Natural killer cell (primary cell): ENCODE data around the gene OR11H6. TPM values are rescaled to one million over a fixed set of nuclear protein-coding genes. Genes with fewer than 3 reads are reported as not detected.
A peak's percentile ranks its signal among the peaks of the same experiment; 100 is the strongest.

Source experiments
- ATAC-seq, 3 donors: fragments of 150-1000 bp in 2 of 3; fragments of 200-7000 bp in 1 of 3; cut with Tn5 transposase; 1 replicate in 1 of 3; 2 replicates in 2 of 3; pipeline ENCODE4 v1.10.0; 2021; ENCODE audit warnings: mild to moderate bottlenecking in 2 of 3, moderate library complexity in 2 of 3
- DNase-seq, 2 donors: peaks; one replicate each; pipeline versions ENCODE4 v3.0.0 to v3.0.0-alpha.2; 2013 to 2021; ENCODE audit warnings: mixed read lengths in 1 of 2
- H3K27ac ChIP-seq: one replicate; pipeline ENCODE4 v1.5.1; 2013; ENCODE audit warnings: mild to moderate bottlenecking, low read length
- H3K27me3 ChIP-seq: one replicate; pipeline ENCODE4 v1.6.1; 2013; ENCODE audit warnings: low read length; ENCODE audit not compliant: control insufficient read depth, insufficient read depth
- H3K36me3 ChIP-seq: one replicate; pipeline ENCODE4 v1.6.1; 2013; ENCODE audit warnings: low read length; ENCODE audit not compliant: control insufficient read depth, insufficient read depth
- H3K4me1 ChIP-seq: one replicate; pipeline ENCODE4 v1.6.1; 2013; ENCODE audit warnings: low read length; ENCODE audit not compliant: control insufficient read depth, insufficient read depth
- H3K4me3 ChIP-seq: one replicate; pipeline ENCODE4 v1.5.1; 2013; ENCODE audit warnings: low read length
- H3K9me3 ChIP-seq: one replicate; pipeline ENCODE4 v1.6.1; 2013; ENCODE audit warnings: low read length; ENCODE audit not compliant: control insufficient read depth, insufficient read depth
- H3K27ac Mint-ChIP-seq, 2 donors: one replicate each; pipeline ENCODE4 v1.8.0; 2022; ENCODE audit warnings: mild to moderate bottlenecking in 2 of 2, mixed read lengths in 2 of 2, moderate library complexity in 1 of 2
- H3K27me3 Mint-ChIP-seq, 2 donors: one replicate each; pipeline ENCODE4 v1.8.0; 2022; ENCODE audit warnings: low read depth in 2 of 2, mixed read lengths in 2 of 2
- H3K36me3 Mint-ChIP-seq: one replicate; pipeline ENCODE4 v1.8.0; 2022; ENCODE audit warnings: mixed read lengths
- H3K4me1 Mint-ChIP-seq, 2 donors: one replicate each; pipeline ENCODE4 v1.8.0; 2022; ENCODE audit warnings: mixed read lengths in 2 of 2
- H3K4me3 Mint-ChIP-seq: one replicate; pipeline ENCODE4 v1.8.0; 2022; ENCODE audit warnings: mild to moderate bottlenecking, moderate library complexity, mixed read lengths
- H3K9me3 Mint-ChIP-seq, 2 donors: one replicate each; pipeline ENCODE4 v1.8.0; 2022; ENCODE audit warnings: mixed read lengths in 2 of 2
- CTCF ChIP-seq: fragments of 200-600 bp; IDR thresholded peaks from one replicate; pipeline ENCODE4 v1.8.0; 2022; ENCODE audit warnings: antibody characterized with exemption
- WGBS: methylation state at CpG from one replicate; pipeline ENCODE4 v1.1.7; 2013; ENCODE audit warnings: missing lambda C conversion rate; ENCODE audit not compliant: insufficient coverage; 5-methylcytosine and 5-hydroxymethylcytosine counted together
- intact Hi-C: fragments of 100-400 bp; cut with micrococcal nuclease; formaldehyde crosslinking; loops from one replicate; pipeline ENCODE4 v1.14.2; 2022
- total RNA-seq, 4 donors: library from RNA; stranded (reverse); fragments of 120-200 nt in 1 of 4; gene quantifications; one replicate each; pipeline versions ENCODE4 v1.2.3 to v1.2.4, GENCODE V29; 2013 to 2022

Gene OR11H6
- total RNA-seq, 3 donors from 2014 or later (not counting 1 experiment from before 2014, with no cell fraction given), result not detected

GRCh38 chr14:20195911-20196310, 27.6 kb upstream of the OR11H6 start:
- peaks cover 0 to 3% of the 10 kb centered on the region in 2 donors for H3K27me3 Mint-ChIP-seq
- intact Hi-C loops, result no loop called here
- H3K4me1 Mint-ChIP-seq, result no peaks in the 10 kb centered on the region
- WGBS, result 65% methylated on average over 2 of the region's 2 CpGs
- Histone ChIP-seq H3K4me1 (no peaks in the 10 kb centered on the region), H3K36me3 (no peaks in the 10 kb centered on the region), H3K4me3 (no peak overlapping the region), H3K27ac (no peak overlapping the region), H3K27me3 (no peaks in the 10 kb centered on the region), H3K9me3 (no peaks in the 10 kb centered on the region)
- DNase-seq, result peak in 1 of 2 donors; percentile 10
- ATAC-seq, result no peak
- H3K9me3 Mint-ChIP-seq, result no peaks in the 10 kb centered on the region
- H3K27ac Mint-ChIP-seq, result no peak overlapping the region
- TF ChIP-seq CTCF, result no peak
- H3K36me3 Mint-ChIP-seq, result no peaks in the 10 kb centered on the region
- no peak overlapping the region for H3K4me3 Mint-ChIP-seq

GRCh38 chr14:20197459-20197858, 26.1 kb upstream of the OR11H6 start:
- TF ChIP-seq CTCF, result no peak
- Mint-ChIP-seq H3K4me1 (no peaks in the 10 kb centered on the region), H3K9me3 (no peaks in the 10 kb centered on the region), H3K36me3 (no peaks in the 10 kb centered on the region), H3K27ac (no peak overlapping the region), H3K4me3 (no peak overlapping the region), H3K27me3 (peaks cover 0 to 3% of the 10 kb centered on the region in 2 donors)
- ATAC-seq (no peak), DNase-seq (no peak)
- intact Hi-C loops, result no loop called here
- Histone ChIP-seq H3K27me3 (no peaks in the 10 kb centered on the region), H3K4me3 (no peak overlapping the region), H3K36me3 (no peaks in the 10 kb centered on the region), H3K27ac (no peak overlapping the region), H3K9me3 (no peaks in the 10 kb centered on the region), H3K4me1 (no peaks in the 10 kb centered on the region)
- whole genome bisulfite sequencing, result 85% methylated on average over 5 of the region's 6 CpGs

DNA sequence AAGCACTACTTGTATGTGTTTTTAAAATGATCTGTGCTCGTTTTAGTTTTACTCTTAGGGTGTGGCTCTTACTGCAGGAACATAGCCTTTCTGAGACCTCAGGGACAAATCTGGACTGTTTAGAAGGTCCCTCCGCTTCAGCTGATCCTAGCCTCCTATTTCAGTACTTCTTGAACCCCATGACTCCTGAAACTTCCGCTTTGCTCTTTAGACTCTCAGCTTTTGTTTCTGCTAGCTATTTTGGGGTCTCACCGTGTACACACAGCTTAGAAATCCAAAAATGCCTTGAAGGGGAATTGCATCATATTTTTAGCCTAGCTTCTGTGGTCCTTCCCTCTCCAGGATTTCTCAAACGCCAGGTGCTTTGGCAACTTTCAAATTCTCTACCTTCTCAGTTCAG, 24.5 kb upstream of the OR11H6 start:
- intact Hi-C loops, result no loop called here
- Mint-ChIP-seq H3K4me3 (no peak overlapping the region), H3K36me3 (no peaks in the 10 kb centered on the region), H3K27me3 (peaks cover 0 to 3% of the 10 kb centered on the region in 2 donors), H3K9me3 (no peaks in the 10 kb centered on the region), H3K4me1 (no peaks in the 10 kb centered on the region), H3K27ac (no peak overlapping the region)
- no peak overlapping the region for H3K27ac ChIP-seq
- no peak overlapping the region for H3K4me3 ChIP-seq
- no peaks in the 10 kb centered on the region for H3K36me3 ChIP-seq
- H3K27me3 ChIP-seq, result no peaks in the 10 kb centered on the region
- ATAC-seq (no peak), DNase-seq (no peak)
- TF ChIP-seq CTCF, result no peak
- H3K9me3 ChIP-seq, result no peaks in the 10 kb centered on the region
- WGBS, result 75% methylated on average over 5 of the region's 5 CpGs
- no peaks in the 10 kb centered on the region for H3K4me1 ChIP-seq

DNA sequence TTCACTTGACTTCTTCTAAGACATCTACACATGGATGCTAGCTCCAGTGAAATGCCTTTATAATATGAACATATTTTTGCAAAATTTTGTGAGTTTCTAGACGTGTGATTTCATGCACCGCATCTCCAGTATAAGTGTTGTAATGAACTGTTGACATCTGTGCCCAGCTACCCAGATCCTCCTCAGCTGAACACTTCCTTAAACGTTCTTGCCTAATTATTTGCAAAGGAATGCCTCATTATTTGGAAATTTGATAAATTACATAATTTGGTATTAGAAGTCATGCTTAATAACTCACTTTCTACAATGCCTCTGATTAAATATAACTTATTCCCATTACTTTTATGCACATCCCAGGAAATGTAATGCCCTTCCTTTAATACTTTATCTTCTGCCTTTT, 18.8 kb upstream of the OR11H6 start:
- H3K36me3 Mint-ChIP-seq, result no peaks in the 10 kb centered on the region
- no peak overlapping the region for H3K4me3 Mint-ChIP-seq
- Histone ChIP-seq H3K9me3 (no peaks in the 10 kb centered on the region), H3K4me1 (no peaks in the 10 kb centered on the region), H3K36me3 (no peaks in the 10 kb centered on the region), H3K4me3 (no peak overlapping the region), H3K27me3 (no peaks in the 10 kb centered on the region), H3K27ac (no peak overlapping the region)
- intact Hi-C loops, result no loop called here
- DNase-seq (no peak), ATAC-seq (no peak)
- no peak overlapping the region for H3K27ac Mint-ChIP-seq
- 90% methylated on average over 2 of the region's 3 CpGs for WGBS
- TF ChIP-seq CTCF, result no peak
- H3K4me1 Mint-ChIP-seq, result no peaks in the 10 kb centered on the region
- peaks cover 0 to 8% of the 10 kb centered on the region in 2 donors for H3K27me3 Mint-ChIP-seq
- H3K9me3 Mint-ChIP-seq, result no peaks in the 10 kb centered on the region
